Ovary (tissue), 3 donors: ENCODE results near the gene THSD4.

Experiments
- POLR2A ChIP-seq: fragments of 450-650 bp; IDR thresholded peaks from one replicate; pipeline ENCODE4 v1.6.1; 2017; ENCODE audit warnings: antibody characterized with exemption, mild to moderate bottlenecking, moderate library complexity
- TF ChIP-seq, protein P1 (sequence below), 3 donors: fragments of 450-650 bp in 2 of 3; fragments of 200-600 bp in 1 of 3; IDR thresholded peaks; one replicate each; pipeline versions ENCODE4 v1.5.1 to v1.8.0; 2016 to 2022; ENCODE audit warnings: antibody characterized with exemption in 3 of 3, mild to moderate bottlenecking in 1 of 3
- donor health status: DM: no; HTN: no; CAD: no.

DNA sequence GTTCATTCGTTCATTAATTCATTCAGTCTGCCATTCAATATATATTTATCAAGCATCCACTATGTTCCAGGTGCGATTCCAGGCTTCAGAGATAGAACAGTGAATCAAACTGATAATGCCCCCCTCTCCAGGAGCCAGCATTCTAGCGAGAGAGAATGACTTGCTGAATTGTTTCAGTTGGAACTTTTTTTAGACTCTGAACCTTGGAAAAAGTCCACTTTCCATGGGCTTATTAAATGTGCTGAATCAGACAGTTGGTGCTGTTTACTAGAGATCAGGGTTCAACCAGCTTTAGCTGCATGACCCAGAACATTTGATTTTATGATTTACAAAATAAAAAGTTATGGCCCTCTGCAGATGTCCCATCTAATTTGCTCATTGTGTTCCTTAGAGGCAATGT, 213.2 kb downstream of the THSD4 start:
- no peak for TF ChIP-seq POLR2A
- TF ChIP-seq, protein P1, sequence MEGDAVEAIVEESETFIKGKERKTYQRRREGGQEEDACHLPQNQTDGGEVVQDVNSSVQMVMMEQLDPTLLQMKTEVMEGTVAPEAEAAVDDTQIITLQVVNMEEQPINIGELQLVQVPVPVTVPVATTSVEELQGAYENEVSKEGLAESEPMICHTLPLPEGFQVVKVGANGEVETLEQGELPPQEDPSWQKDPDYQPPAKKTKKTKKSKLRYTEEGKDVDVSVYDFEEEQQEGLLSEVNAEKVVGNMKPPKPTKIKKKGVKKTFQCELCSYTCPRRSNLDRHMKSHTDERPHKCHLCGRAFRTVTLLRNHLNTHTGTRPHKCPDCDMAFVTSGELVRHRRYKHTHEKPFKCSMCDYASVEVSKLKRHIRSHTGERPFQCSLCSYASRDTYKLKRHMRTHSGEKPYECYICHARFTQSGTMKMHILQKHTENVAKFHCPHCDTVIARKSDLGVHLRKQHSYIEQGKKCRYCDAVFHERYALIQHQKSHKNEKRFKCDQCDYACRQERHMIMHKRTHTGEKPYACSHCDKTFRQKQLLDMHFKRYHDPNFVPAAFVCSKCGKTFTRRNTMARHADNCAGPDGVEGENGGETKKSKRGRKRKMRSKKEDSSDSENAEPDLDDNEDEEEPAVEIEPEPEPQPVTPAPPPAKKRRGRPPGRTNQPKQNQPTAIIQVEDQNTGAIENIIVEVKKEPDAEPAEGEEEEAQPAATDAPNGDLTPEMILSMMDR (IDR thresholded peaks at IDR 0.05), result no peak
